ENCODE results near the gene STAG3. TPM values are rescaled to one million over a fixed set of nuclear protein-coding genes. Genes with fewer than 3 reads are reported as not detected.
A peak's percentile ranks its signal among the peaks of the same experiment; 100 is the strongest.

The STAG3 gene
- total RNA-seq, 2 donors from 2014 or later: 0.52 to 1.2 TPM

- intact Hi-C loops (cut with DNase I): no loop called here
- no peak for DNase-seq (ENCODE audit: low spot score)
Observed at GRCh38 chr7:100154651-100155491, 22.8 kb upstream of the STAG3 start.

- intact Hi-C loops (cut with DNase I): no loop called here
Observed at GRCh38 chr7:100155553-100156317, 22.0 kb upstream of the STAG3 start.

GRCh38 chr7:100156331-100157068, 21.2 kb upstream of the STAG3 start:
- intact Hi-C loops (cut with DNase I): no loop called here
- no peak for DNase-seq (ENCODE audit: low spot score)

More at GRCh38 chr7:100155553-100156317, 22.0 kb upstream of the STAG3 start:
- DNase-seq (ENCODE audit: low spot score): no peak

- intact Hi-C loops (cut with DNase I): no loop called here
- DNase-seq (ENCODE audit: low spot score): no peak
Observed at GRCh38 chr7:100157069-100157333, 20.7 kb upstream of the STAG3 start.

- no peak for DNase-seq (ENCODE audit: low spot score)
- intact Hi-C loops (cut with DNase I): no loop called here
Observed at GRCh38 chr7:100157334-100158228, 20.1 kb upstream of the STAG3 start.

- intact Hi-C loops (cut with DNase I): no loop called here
- DNase-seq (ENCODE audit: low spot score): peak; percentile 98
Observed at GRCh38 chr7:100158229-100159098, 19.3 kb upstream of the STAG3 start, which contains the start of gene TRAPPC14. Gene TRAPPC14, minus strand, starts transcription at chr7:100158723. Its CDS starts 224 bp downstream, at chr7:100158499.

GRCh38 chr7:100159099-100159623, 18.6 kb upstream of the STAG3 start:
- intact Hi-C loops (cut with DNase I): no loop called here
- DNase-seq (ENCODE audit: low spot score): no peak

GRCh38 chr7:100160067-100160466, 17.7 kb upstream of the STAG3 start:
- no peak for DNase-seq (ENCODE audit: low spot score)
- intact Hi-C loops (cut with DNase I): no loop called here

- DNase-seq (ENCODE audit: low spot score): no peak
- intact Hi-C loops (cut with DNase I): no loop called here
Observed at GRCh38 chr7:100163006-100163531, 14.6 kb upstream of the STAG3 start.

- intact Hi-C loops (cut with DNase I): no loop called here
- no peak for DNase-seq (ENCODE audit: low spot score)
Observed at GRCh38 chr7:100163871-100164270, 13.8 kb upstream of the STAG3 start.

GRCh38 chr7:100166317-100166940, 11.3 kb upstream of the STAG3 start:
- DNase-seq (ENCODE audit: low spot score): peak; percentile 65
- intact Hi-C loops (cut with DNase I): no loop called here

- peak; percentile 66 for DNase-seq (ENCODE audit: low spot score)
- intact Hi-C loops (cut with DNase I): no loop called here
Observed at GRCh38 chr7:100166970-100167911, 10.5 kb upstream of the STAG3 start.

GRCh38 chr7:100167912-100168323, 9.8 kb upstream of the STAG3 start:
- DNase-seq (ENCODE audit: low spot score): no peak
- intact Hi-C loops (cut with DNase I): no loop called here

- peak; percentile 26 for DNase-seq (ENCODE audit: low spot score)
- intact Hi-C loops (cut with DNase I): no loop called here
Observed at GRCh38 chr7:100169147-100169850, 8.4 kb upstream of the STAG3 start.

GRCh38 chr7:100170101-100170897, 7.4 kb upstream of the STAG3 start:
- intact Hi-C loops (cut with DNase I): no loop called here
- DNase-seq (ENCODE audit: low spot score): peak; percentile 70
